ENCODE data around the gene PRKN.
"Not testable (repeated sequence)": the region's sequence is repeated elsewhere in the genome, so short reads cannot be mapped to it uniquely, and the experiment has no call there.

PRKN gene

DNA sequence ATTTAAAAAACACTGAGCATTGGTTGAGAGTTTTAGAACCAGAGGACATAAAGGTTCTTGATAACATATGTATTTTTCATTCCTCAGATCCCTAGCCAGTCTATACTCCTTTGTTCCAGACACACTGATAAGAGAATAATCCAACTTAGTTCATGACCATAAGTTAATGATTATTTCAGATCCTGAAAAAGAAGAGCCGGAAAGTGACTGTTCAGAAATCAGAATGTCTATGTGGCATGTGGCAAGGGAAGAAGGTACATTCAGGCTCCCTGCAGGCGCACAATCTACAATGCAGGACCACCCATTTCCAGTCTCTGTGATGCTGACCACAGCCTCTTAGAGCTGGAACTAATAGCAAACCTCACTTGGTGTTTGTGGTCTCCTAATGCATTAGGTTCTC, 787.0 kb downstream of the PRKN start:
- DNase-seq = no peak

DNA sequence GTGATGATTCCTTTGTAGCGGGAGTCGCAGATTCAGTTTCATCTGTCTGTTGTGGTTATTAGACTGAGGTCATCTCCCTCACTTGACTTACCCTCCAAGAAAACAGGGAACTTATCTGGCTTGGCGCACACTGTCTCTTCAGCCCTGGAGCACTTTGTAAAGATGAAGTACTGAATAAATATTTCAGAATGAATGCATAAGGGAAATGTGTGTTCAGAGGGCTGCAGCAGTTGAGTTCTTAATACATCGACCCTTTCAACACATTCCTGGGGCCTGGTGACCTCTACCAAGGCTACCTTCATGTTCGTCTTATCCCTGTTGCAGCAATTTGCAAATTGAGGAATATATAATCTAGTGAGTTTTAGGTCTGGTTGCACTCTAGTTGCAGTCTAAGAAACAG, 801.2 kb downstream of the PRKN start:
- no peak for DNase-seq

DNA sequence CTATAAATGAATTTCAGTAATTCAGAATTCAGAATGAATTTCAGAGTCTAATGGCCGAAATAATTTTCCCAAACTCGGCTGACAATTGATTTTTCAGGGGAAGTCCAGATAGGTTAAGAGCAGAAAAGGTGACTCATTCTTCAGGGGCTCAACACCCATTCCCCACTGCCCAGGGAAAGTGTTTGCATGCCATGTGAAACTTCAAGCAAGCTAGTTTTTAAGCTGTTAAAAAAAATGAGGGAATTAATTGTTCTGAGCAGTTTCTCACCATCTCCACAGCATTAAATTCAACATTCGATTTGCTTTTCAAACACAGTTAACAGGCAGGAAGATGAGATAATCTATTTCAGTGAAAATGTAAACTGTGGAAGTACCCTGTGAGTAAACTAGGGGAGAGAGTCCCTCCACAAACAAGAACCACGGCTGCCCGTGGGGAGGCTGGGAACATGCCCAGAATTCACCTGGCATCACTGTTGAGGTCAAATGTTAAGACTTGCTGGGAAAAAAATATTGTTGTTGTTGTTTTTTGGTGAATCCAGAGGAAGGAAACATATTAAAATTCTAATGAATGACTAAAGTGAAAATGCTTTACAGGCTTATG, 803.0 kb downstream of the PRKN start:
- no peak for DNase-seq

DNA sequence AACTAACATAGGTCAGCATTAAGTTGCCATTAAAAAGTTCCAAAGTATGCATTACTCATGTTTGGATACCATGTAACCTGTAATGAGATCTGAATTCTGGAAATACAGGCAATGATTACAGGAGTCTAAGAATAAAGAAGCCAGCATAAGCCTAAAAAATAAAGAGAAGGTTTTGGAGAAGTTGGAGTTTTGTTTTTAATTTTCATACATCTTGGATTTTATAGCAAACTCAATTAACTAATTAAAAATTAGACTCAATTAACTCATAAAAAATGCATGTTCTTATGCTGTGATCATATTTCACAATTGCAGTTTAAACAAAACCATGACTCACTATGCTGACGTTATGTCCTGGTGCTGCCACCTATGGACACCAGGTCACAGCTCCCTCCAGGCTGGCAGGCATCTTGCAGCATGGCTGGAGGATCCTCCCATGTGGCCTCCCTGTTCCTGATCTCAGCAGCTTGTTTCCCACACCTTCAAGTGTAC, 804.9 kb downstream of the PRKN start:
- DNase-seq = no peak

DNA sequence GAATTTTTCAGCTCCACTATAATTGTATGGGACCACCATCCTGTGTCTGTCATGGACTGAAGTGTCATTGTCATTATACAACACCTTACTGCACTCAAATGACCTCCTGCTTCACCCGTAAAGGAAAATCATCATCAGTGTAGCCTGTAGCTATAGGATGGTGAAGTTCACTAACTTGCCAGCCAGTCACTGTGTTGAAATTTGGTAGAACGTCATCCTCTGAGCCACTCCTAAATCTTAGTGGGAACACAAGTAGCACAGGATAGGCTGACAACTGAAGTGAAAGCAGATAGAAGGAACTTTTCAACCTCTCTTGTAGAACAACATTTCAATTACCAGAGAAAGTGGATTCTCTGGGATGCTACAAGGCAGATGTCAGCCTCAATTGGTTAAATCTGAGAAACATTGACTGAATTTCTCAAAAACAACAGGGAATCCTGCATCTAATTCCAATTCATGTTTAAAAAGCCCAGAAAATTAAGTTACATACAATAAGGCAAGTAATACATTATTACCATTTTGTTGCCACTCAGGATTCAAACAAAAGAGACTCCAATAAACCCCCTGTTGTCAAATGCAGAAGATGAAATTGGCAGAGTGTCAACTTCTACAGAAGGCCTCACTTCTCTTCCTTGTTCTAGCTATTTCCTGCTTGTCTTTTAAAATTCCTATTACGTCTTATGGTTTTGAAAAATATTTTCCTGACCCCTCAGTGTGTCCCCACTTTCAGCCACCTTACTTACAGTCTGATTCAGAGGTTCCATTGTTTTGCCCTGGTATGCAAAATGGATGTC, 805.8 kb downstream of the PRKN start:
- no peak for DNase-seq

DNA sequence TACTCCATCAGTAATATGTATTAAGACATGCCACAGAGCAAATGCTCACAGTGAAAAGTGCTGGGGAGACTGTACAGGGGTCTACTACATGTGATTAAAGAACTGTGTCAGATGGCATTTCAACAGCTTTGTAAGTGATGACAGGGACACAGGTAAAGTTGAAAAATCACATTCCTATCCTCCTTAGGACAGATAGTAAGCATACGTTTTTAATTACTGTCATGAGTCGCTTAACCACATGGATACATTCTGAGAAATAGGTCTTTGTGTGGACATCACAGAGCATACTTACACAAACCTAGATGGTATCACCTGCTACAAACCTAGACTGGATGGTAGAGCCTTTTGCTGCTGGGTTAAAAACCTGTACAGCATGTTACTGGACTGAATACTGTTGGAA, 807.9 kb downstream of the PRKN start:
- no peak for DNase-seq

DNA sequence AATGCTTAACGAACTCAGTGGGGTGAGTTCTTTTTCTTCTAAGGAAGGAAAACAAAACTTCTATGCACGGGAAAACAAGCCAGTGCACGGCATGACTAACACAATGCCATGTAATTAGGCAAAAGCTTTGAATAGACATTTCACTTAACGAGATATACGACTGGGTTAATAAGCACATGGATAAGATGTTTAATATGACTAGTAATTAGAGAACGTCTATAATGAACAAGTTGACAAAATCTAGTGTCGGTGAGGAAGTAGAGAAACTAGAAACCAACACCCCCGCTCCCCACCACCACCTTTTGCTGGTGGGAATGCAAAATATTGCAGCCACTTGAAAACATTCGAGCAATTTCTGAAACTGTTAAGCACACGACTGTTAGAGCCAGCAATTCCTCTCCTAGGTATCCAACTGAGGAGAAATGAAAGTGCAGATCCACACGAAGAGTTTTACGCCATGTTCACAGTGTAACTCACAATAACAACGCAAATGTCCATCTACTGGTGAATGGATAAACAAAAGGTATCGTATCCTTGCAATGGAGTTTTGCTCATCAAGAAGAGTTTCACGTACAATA, 808.8 kb downstream of the PRKN start:
- no peak for DNase-seq

DNA sequence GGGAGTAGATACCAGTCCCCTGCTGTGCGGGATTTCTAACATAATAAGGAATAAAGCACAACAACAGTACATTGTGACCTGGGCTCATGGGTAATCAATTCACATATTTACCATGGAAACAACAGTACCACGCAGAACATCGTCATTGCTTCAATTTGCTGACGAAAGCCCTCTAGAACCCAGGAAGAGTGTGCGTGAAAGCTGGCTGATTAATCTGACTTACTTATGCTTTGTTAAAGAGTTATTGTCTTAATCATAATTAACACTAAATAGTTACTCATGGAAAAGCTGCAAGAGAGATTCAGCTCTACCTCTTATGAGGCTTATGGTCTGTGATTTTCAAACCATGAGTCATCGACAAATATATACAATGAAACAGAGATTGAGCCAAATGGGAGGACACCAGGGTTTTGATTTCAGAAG, 809.4 kb downstream of the PRKN start:
- no peak for DNase-seq

DNA sequence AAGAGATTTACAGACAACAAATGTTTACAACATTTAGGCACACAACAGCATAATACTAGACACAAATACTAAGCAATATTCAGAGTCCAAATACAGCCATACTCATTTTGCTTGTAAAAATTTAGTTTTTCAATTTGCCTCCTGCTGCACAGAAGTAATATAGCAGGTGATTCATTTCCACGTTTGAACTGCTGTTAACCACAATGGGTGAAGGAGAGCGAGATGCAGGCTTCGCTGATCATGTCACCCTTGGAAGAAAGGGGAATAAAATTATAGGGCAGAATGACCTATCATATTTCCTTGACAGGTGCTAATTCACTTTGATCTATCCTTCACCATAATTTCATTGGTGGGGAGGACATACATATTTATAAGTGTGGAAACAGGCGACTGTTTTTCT, 809.9 kb downstream of the PRKN start:
- no peak for DNase-seq

DNA sequence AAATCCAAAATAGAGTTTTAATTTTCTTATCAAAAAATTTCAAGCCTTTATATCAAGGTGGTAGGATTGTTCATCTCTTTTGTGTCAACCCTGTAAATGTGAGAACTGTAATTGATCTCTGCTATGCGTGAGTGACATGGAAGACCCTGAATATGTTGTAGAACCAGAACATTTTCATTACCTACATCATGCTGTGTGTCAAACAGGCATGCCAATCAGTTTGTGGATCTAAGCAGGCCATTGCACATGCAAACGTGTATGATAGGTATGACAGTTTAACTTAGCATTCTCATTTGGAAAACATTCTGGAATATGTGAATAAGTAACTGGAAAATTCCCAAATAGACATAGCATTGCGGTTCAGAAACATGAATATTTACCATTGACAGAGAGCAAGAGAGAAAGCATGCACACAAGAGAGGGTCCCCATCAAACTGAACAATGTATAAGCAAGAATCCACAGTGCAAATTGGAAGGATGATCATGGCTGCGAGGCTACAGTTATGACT, 812.1 kb downstream of the PRKN start:
- no peak for DNase-seq

DNA sequence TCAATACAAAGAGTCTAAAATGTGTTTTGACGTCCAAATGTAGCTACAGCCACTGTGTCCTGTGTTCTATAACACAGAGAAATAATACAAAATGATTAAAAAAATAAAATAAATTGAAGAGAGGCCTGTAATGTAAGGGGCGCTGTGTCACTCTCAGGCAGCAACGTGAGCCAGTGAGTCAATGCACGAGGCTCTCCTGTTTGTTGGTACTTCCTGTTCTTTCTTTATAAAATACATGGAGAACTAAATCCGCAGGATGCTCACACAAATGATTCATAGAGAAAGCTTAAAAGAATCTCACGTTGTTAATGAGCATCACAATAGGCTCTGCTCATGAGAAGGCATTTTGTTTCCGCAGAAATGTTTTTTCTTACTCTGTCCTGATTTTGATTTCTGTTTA, 818.7 kb downstream of the PRKN start:
- DNase-seq = no peak

DNA sequence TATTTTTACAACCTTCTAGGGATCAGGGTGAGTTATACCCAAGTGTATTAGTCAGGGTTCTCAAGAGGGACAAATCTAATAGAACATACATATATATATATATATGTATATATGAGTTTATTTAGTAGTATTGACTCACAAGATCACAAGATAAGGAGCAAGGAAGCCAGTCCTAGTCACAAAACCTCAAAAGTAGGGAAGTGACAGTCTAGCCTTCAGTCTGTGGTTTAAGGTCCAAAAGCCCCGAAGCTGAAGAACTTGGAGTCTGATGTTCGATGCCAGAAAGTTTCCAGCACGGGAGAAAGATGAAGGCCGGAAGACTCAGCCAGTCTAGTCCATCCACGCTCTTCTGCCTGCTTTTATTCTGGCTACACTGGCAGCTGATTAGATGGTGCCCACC, 821.0 kb downstream of the PRKN start:
- no peak for DNase-seq

DNA sequence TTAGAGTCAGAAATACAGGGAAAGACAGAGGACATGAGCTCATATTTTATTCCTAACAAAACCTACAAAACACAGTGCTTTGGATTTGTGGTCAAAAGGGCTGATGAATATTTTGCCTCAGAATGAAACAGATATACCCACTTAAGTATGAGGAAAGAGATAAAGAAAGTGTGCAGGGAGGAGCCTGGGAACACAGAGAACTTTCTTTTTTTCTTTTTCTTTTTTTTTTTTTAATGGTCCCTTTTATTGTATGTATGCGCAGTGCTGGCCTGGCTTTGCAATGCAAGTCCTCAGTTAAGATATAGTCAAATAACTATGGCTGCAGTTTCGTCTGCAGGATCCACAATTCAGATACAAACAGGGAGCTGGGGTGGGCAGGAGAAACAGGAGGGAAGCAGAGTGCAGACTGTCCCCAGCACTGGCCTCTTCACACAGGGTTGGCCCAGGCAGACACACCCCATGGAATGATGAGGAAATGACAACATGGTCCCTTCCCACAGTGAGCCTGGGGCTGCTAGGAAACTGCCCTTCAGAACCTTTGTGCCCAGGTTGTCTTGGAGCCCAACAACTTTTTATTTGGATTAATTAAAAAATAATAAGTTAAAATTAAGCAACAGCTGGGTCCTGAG, 823.9 kb downstream of the PRKN start:
- DNase-seq = no peak

DNA sequence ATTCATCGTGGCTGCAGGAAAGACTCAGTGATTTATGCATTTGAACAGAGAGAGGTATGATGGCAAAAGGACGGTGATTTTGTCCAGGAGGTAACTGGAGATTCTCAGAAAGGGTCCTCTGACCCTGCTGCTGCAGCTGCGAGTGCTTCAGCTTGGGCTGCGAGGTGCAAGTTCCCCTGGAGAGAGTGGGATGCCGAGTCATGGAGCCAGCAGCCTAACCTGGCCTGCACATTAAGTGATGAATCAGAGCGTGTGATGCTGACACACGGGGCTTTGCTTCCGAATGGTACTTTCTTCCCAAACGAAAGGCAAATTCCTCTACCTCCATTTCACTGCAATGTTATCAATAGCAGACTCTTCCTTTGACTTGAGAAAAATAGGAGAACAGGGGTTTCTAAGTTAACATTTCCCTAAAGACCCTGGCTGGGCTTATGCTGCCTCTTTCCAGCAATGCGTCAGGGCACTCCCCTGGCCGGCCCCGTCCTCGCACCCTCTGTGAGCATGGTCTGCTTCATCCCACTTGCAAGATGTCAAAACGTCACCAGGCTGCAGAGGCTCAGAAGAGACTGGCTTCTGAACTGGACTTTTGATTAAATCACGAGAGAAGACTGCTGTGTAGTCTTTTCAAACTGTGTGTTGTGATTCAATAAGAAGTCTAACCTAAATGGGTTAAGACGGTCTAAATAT, 825.7 kb downstream of the PRKN start:
- no peak for DNase-seq

DNA sequence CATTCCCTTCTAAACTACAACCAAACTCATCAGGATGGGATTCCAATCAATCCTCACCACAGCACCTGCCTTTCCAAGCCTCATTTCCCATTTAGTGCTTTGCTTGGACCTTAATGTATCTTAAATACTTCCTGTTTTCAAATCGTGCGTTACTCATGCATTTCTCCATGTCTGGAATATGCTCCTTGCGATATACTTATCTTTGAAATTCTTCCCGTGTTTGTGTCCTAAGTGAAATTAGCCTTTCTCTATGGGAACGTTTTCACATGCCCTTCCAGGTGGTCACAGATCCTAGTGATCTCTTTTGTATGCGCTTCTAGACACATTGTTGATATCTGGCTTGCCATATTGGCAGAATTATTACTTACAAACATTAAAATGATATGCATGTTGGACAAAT, 833.1 kb downstream of the PRKN start:
- DNase-seq = no peak

DNA sequence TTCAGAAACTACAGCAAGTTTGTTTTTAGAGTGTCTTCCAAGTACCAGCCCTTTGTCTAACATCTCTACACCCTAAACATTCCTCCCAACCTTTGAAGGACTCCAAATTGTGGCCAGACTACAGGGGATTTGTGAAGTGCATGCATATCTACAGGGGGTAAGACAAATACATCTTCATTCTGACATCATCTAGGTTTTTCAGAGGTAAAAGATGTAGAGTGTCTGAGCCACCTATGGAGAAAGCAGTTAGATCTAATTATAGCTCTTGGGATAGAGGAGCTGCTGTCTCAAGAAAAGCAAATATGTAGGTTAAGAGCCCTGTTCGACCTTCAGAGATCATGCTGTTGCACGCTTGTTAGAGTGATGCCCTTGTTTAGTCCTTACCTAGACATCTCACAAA, 836.0 kb downstream of the PRKN start:
- no peak for DNase-seq

DNA sequence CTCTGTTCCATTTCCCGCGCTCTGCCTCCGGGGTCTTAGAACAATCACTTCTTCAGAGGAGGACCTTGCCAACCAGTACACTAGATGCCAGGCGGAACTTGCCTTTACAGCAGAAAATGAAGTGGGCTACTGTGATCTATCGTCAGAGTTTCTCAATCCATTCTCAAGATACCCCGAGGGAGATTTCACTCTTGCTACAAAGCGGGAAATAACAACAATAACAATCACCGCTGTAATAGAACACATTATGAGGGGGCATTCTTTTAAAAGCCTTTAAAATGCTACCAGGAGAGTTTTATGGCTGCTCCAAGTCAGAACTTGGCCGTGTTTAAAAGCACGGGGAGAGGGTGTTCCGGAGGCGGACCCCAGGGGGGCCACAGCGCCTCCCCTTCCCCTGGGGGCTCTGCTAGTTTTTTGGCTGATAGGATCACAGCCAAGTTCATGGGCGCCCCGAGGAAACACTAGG, 836.7 kb downstream of the PRKN start:
- no peak for DNase-seq

DNA sequence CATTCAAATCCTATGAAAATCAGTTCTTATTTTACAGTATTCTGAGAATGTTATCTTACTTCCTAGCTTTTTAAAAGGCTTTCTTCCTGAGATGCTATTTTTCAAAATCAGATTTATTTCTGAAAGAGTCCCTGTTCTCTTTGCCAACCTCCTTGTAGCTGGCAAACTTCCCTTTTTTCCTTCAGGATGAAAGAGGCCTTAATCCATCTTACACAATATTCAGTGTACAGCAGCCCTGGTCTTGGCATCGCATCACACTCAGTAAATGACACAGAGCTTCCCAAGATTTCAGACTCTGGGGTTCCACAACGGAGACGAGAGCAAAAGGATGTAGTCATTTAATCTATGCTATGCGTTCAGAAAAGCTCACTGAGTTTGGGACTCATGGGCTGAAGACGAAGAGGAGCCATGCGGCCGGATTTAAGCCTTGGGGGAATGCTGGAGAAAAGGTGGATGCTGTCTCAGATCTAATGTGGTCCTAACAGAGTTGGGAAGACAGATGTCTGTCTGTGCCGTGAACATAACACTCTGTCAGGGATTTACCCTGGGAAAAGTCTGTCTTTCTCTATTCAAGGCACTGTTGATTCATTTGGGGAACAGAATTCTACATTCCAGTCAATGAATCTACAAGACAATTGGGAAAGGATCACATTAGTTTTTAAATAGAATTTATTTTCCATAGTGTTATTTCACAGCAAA, 837.3 kb downstream of the PRKN start:
- no peak for DNase-seq

DNA sequence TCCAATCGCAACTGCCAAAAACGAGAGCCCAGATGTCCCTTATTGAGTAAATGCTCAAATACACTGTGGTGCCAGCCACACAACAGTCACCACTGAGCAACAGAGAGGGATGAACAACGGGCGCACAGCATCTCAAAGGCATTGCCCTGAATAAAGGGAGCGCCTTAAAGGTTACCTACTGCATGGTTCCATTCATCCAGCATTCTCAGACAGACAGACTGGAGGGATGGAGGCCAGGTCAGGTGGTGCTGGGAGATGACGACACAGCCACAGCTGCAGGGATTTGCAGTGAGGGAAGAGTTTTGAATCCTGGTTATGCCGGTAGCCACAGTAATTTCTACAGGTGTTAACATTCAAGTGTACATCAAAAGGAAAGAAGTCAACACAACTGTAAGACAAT, 838.2 kb downstream of the PRKN start:
- no peak for DNase-seq

DNA sequence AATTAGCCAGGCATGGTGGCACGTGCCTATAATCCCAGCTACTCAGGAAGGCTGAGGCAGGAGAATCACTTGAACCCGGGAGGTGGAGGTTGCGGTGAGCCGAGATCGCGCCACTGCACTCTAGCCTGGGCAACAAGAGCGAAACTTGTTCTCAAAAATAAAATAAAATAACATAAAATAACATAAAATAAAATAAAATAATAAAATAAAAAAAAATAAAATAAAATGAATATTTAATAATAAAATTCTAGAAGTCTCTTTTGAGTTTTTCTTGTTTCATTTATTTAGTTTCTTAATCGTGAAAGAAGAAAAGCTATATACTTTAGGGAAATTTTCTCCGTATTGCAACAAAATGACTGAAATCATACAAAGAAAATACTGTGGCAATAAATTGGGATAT, 841.0 kb downstream of the PRKN start:
- not testable (repeated sequence) for DNase-seq

DNA sequence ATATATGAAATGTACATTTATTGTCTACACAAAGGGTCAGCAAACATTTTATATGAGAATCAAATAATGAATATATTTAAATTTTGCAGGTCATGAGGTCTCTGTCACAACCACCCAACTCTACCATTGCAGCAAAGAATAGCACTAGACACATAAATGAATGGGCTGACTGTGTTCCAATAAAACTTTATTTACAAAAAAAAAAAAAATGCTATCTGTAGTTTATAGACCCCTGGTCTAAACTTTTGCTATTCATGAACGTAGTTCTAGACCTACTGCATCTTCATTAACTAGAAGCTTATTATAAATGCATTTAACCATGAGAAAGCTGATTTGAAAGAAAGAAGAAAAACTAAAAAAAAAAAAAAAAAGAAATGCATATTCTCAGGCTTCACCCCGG, 842.8 kb downstream of the PRKN start:
- no peak for DNase-seq

DNA sequence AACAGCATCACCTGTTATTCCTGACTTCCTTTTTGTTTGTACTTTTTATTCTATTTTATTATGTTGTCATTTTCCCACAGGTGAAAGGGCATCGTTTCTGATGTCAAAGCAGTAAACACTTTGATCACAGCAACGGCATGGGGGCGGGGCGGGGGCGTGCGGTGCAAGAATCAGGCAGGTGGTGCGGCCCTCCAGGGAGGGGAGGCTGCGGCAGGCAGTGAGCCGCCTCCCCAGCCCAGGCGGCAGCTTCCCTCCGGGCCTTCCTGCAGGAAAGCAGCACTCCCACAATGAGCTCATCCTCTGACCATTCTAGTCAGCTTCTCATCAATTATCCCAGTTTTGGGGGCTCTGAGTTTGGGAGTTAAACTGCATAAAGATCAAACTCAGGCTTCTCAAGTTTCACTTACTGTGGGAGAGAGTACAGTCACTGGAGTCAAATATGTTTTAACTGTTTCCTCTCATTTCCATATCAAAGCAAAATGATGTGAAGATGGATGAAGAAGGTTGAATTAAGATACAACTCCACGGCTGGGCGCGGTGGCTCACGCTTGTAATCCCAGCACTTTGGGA, 845.3 kb downstream of the PRKN start:
- no peak for DNase-seq
